Fibroblast of skin of back (primary cell): ENCODE results near the gene CD274.
A peak's percentile ranks its signal among the peaks of the same experiment; 100 is the strongest.

Source experiments
- DNase-seq: peaks from one replicate; pipeline ENCODE4 v3.0.0-alpha.2; 2013

Gene CD274

DNA sequence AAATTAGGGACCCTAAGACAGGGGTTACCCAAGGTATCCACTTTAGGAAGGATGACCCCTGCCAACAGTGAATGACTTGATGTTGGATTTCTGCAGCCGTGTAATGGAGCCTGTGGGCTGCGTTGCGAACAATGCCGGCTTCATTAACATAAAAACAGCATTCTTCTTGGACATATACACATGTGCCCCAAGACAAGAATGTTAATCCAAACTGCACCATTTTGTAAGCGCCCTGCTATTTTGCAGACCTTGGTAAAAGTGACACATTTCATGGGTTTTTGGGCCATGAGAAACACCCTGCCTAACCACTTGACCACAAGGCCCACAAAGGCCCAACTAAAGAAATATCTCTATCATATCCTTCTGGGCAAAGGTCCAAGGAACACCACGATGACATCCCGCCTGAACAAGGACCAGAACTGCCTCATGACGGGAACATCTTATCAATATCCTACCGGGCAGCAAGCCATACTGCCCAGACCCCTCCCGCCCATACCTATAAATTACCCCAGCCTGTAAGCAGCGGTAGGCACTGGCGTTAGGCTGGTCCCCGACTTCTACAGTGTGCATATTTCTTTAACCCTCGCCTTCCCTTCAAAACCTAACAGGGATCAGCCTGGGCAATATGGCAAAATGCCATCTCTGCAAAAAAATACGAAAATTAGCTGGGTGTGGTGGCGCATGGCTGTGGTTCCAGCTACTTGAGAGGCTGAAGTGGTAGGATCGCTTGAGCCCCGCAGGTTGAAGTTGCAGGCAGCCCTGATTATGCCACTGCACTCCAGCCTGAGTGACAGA is 50.3 kb downstream of the CD274 start:
- DNase-seq, result peak; percentile 71

- DNase-seq, result no peak
Measured at GRCh38 chr9:5502553-5502952, 52.2 kb downstream of the CD274 start.

DNA sequence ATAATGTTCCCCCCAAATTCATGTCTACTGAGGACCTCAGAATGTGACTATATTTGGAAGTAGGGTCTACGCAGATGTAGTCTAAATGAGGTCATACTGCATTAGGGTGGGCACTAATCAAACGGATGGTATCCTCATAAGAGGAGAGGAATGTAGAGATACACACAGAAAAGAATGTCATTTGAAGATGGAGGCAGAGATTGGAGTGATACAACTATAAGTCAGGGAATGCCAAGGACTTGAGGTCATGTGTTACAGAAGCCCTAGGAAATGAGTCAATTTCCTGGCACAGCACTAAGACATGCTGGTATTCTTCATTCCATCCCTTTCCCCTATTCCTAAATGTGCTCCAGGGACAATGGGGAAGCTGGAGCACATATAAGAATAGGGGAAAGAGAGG is 59.2 kb downstream of the CD274 start:
- peak; percentile 99 for DNase-seq

DNA sequence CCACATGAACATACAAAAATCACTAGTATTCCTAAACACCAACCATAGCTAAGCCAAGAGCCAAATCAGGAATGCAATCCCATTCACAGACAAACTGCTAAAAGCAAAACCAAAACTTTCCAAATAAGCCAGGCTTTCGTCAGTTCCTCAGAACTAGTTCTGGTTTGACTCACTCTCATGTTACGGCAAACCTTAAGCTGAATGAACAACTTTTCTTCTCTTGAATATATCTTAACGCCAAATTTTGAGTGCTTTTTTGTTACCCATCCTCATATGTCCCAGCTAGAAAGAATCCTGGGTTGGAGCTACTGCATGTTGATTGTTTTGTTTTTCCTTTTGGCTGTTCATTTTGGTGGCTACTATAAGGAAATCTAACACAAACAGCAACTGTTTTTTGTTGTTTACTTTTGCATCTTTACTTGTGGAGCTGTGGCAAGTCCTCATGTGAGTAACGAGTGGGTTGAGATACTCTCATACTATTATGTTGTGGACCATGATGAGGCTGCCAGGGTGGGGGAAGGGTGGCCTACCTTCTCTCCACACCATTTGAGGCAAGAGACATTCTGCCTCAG is 60.1 kb downstream of the CD274 start, which contains the start of gene PDCD1LG2:
Gene PDCD1LG2, plus strand, starts transcription at position 172 of the 572 bp plus-strand sequence. CDS start 12,016 bp downstream, outside the sequence.
- peak; percentile 86 for DNase-seq

DNA sequence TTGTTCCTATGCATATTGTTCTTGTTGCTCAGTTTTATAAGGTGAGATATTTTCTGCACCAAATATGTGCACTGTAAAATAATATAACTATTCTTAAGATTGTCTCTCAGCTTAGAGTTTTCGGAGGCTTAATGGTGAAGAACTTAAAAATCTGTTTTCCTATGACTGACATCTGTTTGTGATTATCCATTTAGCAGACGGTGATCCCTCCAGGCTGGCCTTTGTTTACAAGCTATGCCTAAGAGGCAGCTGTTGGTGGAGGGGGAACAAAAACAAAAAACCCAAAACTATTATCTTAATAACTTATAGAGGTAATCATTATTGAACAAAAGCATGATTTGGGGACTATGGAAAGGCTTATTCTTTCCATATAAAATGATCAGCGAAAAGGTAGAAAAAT is 60.6 kb downstream of the CD274 start:
- DNase-seq, result no peak

DNA sequence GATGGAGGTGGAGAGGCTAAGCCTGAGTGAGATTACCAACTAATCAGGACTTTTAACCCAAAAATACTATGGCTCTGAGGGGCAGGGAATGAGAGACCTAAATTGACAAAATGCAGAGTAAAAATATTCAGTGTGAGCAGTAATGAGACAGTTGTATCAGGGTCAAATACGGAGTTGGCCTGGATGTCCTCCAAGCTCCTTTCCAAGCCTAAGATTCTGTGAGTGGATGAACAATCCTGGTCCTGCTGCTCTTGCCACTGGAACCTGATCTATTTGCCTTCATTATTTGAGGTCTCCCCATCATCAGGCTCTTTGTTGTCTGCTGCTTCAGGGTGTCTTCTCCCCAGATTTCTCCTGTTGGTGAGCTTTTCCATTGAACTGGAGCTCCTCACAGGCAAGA is 61.1 kb downstream of the CD274 start:
- DNase-seq, result no peak

DNA sequence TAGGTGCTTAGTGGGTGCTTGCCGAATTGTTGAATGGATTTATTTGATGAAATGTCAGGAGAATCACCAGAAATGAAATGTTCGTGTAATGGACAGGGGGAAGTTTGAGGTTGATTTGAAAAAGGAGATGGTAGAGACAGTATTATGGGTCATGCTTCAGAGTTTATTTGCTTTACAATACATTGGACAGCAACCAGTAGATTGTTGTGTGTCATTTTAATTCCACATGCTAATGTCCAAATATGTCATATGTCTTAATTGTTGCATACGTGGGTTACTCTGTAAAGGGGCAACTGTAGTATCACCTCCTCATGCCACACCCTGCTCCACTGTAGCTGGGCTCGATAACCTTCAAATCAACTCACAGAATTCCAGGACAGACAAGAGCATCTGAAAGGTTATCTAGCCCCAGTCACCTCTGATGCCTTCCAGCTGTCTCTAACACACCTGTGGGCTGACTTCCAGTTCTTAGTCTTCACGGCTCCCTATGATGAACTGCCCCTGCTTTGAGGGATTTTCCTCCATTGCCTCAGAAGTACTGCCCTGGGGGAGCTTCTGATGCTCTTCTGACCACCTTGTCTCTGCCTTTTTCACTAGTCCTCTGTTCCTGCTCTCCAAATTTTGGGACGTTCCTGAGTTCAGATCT is 61.7 kb downstream of the CD274 start:
- no peak for DNase-seq

- no peak for DNase-seq
Measured at GRCh38 chr9:5512658-5513452, 62.5 kb downstream of the CD274 start.

GRCh38 chr9:5513966-5514616 is 63.7 kb downstream of the CD274 start:
- no peak for DNase-seq

GRCh38 chr9:5514617-5515260 is 64.4 kb downstream of the CD274 start:
- no peak for DNase-seq

DNA sequence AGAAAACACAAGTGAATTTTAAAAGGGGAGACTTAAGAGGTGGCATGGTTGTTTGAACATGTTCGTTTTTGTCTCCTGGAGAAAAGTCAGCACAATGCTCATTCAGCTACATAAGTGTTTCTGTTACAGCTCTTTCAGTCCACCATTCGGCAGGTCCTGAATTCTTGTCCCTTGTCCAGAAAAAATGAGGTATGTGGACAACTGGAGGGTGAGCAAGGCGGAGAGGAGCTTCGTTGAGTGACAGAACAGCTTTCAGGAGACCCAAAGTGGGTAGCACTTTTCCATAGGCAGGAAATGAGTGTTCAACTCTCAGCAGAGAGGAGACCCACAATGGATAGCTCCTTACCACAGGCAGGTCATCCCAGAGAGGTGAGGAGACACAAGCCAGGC is 64.9 kb downstream of the CD274 start:
- no peak for DNase-seq

DNA sequence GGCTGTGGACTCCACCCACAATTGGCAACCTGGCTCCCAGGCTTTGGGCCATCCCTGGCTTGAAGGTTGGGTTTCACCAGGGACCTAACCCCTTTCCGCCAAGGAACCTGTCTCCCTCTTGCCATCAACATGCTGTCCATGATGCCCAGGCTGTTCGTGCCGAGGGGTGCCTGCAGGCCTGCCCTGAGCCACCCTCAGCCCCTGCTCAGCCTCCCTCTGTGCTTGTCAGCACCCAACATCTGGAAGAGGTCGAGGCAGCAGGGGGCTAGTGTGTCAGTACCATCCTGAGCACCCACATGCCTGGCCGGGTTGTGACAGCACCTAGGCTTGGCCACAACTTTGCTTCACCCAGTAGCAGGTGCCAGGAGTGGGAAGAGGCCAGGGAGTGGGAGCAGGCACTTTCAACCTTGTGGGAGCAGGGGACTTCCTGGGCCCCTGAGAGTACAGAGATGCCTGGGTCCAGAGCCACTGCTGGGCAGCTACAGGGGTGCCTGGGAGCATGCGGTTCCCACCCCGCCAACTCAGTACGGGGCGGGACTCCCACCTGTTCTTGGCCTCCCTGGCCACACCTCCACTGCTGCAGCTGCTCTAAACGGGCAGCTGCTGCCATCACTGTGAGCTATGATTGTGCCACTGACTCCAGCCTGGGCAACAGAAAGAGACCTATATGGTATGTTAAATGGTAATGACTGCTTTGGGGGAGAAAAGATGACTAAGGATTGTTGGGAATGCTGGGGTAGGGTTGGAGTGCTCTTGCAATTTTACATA is 66.3 kb downstream of the CD274 start:
- DNase-seq, result no peak

GRCh38 chr9:5518171-5518936 is 68.0 kb downstream of the CD274 start:
- DNase-seq, result peak; percentile 70

DNA sequence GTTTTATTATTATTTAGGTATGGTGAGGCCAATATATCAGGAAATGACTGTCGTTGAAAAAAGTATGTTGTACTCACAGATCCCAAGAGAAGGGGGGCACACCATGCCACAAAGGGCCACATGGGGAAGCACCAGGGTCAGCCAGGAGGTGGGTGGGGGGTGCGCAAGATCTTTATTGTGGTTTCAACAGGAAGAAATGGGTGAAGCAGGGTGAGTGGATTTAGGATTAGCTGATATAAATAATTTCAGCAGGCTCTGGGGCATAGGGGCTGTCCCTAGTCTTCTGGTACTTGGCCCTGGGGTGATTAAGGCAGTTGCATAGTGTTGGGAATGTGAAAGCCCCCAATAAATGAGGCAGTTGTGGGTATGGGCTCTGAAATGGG is 68.6 kb downstream of the CD274 start:
- DNase-seq, result no peak
